Stimulated activated CD8-positive, alpha-beta memory T cell treated with anti-CD3 and anti-CD28 coated beads, Interleukin-7, amount 100 ng/mL, for 4 hours (primary cell): ENCODE measurements around the gene CLDN3.
"Not testable (repeated sequence)": the region's sequence is repeated elsewhere in the genome, so short reads cannot be mapped to it uniquely, and the experiment has no call there.

Experiments used
- DNase-seq, 2 donors: peaks; one replicate each; pipeline ENCODE4 v3.0.0-alpha.2; 2020; ENCODE audit warnings: low read depth in 2 of 2

Gene CLDN3, protein sequence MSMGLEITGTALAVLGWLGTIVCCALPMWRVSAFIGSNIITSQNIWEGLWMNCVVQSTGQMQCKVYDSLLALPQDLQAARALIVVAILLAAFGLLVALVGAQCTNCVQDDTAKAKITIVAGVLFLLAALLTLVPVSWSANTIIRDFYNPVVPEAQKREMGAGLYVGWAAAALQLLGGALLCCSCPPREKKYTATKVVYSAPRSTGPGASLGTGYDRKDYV

DNA sequence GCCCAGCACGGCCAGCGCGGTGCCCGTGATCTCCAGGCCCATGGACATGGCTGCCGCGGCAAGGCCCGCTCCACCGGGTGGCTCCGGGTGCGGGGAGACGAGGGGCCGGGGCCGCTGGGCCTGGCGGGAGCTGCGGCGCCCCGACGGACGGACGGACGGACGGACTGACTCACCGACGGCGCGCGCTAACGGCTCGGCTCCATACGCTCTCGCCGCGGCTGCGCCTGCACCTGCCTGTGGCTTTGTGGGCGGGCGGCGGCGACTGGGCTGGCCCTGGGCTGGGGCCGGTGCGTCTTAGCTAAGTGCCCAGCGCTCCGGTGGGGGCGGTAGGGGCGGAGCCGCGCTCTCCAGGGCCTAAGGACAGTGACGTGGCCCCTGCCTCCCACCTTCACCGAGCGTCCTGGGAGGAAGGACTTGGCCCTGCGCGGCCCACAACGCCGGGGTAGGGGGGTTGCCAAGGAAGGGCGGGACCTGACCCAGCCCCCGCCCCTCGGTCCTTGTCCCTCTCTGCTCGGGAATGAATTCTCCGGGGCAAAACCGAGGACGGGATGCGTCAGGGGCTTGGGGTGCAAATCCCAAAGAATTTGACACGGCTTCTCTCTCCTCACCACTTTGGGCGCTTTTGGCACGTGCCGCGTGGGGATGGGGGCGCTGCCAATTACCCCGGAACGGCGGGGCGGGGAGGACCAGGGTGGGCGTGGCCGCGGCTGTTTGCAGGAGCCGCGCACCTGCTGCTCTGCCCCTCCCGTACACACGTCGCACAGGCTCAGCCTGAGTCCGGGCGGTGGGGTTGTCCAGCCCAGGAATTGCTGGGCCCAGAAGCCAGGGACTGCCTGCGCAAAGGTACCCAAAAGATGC, at the start of gene CLDN3:
Gene CLDN3, minus strand, starts transcription at position 269 of the 858 bp plus-strand sequence. Its CDS starts 221 bp downstream, at position 48.
- no peak for DNase-seq

DNA sequence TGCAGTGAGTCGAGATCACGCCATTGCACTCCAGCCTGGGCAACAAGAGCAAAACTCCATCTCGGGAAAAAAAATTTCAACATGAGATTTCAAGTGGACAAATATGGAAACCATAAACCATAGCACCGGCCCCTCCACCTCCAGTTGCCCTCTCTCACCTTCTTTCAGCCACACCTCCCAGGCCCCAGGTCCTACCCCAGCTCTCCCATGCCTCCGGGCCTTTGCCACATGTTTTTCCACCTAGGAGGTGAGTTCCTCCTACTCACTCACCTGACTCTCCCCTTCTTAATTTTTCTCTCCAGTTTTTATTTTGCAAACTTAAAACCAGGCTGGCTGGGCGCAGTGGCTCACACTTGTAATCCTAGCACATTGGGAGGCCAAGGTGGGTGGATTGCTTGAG, 47.1 kb upstream of the CLDN3 start:
- no peak for DNase-seq

DNA sequence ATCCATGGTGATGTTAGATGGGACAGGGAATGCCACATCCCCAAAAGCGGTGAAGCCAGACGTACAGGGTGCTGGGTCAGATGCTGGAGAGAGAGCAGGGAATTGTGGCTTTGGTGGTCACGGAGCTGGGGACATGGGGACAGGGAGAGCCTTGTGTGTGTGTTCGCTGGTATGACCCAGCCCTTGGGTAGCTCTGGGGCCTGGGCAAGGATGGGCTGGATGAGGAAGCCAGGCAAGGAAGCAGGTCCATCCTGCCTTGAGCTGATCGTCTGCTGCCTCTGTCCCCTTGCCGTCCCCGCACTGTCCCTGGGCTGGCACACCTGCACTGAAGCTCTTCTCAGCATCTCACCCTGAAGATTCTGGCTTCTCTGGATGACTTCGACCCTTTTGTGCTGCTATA, 45.4 kb upstream of the CLDN3 start:
- no peak for DNase-seq

DNA sequence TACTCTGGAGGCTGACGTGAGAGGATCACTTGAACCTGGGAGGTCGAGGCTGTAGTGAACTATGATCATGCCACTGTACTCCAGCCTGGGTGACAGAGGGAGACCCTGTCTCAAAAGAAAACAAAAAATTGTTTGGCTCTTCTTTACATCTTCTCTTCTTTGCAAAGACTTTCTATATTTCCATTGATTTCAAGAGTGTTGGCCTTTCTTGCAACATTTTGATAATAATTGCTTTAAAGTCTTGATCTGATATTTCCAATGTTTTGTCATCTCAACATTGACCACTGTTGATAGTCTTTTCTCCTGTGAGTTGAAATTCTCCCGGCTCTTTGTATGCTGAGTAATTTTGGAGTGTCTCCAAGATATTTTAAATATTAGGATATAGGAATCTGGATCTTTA, 42.9 kb upstream of the CLDN3 start:
- no peak for DNase-seq

DNA sequence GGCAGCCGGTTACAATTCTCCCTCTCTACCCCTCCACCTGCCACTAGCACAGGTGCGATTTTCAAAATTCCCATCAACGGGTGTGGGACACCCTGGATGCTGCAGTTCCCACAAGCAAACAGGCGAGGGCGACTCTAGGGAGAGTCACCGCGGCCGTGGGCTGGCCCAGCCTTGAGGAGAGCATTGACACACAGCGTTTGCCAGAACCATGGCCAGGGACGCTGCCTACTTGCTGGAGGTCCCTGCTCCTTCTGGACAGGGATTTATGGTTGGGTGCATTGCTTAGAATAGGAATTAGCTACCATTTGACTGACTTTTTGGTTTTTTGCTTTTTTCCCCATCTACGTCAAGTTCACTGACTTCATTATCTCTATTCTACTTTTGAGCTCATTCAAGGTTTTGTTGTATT, 41.7 kb upstream of the CLDN3 start:
- DNase-seq: peak; percentile 17 to 26

DNA sequence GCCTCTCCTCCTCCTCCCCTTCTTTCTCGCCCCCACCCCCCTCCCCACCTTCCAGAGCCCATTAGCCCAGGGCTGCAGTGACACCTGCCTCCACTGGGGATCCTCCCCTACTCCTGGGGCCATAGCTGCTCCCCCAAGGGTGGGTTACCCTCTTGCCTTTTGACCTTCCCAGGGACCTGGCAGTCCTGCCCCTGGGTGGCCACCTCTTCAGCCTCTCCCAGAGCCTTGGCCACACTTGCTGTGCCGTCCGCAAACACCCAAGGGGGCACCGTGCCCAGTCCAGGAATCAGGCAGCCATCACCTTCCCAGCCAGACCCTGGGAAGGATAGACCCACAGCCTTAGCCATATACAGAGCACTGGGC, 40.9 kb upstream of the CLDN3 start:
- DNase-seq: no peak

DNA sequence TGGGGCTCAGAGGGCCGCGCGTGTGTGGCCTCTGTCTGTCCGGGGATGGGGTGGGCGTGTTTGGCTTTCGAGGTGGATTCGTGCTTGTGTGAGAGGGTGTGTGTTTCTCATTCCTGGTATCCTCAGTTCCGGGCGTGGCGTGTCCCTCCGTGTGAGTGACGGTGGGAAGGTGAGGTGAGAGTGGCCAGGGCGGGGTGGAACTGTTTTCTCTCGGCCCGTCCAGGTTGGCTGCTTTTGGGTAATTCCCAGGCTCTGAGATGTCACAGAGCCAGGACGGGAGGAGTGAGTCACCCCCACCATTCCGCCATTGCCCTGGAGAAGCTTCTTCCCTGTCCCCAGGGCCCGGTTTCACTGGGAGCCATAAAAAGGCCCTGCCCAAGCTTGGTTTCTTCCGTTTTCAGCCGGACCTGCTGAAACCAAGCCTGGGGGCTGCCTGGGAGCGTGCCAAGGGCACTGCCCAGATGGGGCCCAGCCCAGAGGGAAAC, 39.4 kb upstream of the CLDN3 start:
- no peak for DNase-seq

DNA sequence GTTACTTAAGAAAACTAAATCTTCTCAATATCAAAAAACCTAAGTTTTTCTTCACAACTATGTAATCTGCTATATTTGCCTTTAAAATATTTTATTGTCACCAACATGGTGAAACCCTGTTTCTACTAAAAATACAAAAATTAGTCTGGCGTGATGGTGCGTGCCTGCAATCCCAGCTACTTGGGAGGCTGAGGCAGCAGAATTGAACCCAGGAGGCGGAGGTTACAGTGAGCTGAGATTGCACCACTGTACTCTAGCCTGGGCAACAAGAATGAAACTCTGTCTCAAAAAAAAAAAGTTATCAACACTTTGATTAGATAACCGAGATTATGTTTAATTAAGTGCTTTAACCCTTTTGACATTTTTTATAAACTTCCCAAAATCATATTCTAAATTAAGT, 32.4 kb upstream of the CLDN3 start:
- DNase-seq: no peak

DNA sequence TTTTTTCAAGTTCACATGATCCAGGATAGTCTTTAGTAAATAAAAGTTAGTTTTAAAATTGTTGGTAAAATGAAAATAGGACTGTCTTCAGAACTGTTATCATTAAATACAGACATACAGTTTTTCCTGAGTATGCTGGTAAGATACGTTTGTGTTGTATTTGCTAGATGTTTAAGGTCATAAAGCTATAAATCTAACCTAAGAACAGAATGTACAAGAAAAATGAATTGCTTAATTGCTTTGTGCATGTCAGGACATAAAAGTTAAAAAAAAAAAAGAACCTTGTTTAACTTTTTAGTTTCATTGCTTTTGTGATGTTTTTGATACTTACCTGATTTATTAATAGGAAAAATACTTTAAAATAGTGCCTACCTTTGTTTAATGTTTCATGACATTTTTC, 31.5 kb upstream of the CLDN3 start:
- no peak for DNase-seq

DNA sequence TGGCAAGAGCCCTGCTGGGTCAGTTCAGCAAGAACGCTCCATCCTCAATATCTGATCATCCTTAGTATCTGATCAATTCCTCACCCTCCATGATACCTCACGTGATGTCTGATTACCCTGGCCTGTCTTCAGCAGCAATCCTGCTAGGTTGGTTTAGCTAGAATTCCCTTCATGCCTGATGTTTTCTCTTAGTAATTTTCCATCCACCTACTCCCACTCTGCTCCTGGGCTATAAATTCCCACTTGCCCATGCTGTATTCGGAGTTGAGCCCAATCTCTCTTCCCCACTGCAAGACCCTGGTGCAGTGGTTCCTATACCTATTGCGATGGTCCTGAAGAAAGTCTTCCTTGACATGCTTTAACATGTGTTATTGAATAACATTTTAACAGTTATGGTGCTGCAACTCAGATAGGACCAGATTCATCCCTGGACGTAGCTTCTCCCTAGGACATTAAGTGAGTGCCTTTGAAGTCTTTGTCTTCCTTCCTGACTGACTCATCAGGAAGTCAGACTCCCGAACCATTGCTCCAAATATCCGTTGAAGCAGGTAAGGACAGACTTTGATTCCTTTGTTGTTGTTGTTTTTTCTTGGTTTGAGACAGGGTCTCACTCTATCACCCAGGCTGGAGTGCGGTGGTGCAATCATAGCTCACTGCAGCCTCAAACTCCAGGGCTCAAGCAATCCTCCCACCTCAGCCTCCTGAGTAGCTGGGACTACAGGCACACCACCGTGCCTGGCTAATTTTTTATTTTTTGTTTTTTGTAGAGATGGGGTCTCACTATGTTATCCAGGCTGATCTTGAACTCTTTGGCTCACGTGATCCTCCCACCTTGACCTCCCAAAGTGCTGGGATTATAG, 29.4 kb upstream of the CLDN3 start:
- no peak for DNase-seq

DNA sequence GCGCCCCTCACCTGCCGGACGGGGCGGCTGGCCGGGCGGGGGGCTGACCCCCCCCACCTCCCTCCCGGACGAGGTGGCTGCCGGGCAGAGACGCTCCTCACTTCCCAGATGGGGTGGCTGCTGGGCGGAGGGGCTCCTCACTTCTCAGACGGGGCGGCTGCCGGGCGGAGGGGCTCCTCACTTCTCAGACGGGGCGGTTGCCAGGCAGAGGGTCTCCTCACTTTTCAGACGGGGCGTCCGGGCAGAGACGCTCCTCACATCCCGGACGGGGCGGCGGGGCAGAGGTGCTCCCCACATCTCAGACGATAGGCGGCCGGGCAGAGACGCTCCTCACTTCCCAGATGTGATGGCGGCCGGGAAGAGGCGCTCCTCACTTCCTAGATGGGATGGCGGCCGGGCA, 27.1 kb upstream of the CLDN3 start:
- not testable (repeated sequence) for DNase-seq

DNA sequence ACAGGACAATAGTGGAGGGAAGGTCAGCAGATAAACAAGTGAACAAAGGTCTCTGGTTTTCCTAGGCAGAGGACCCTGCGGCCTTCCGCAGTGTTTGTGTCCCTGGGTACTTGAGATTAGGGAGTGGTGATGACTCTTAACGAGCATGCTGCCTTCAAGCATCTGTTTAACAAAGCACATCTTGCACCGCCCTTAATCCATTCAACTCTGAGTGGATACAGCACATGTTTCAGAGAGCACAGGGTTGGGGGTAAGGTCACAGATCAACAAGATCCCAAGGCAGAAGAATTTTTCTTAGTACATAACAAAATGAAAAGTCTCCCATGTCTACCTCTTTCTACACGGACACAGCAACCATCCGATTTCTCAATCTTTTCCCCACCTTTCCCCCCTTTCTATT, 26.6 kb upstream of the CLDN3 start:
- DNase-seq: not testable (repeated sequence)

DNA sequence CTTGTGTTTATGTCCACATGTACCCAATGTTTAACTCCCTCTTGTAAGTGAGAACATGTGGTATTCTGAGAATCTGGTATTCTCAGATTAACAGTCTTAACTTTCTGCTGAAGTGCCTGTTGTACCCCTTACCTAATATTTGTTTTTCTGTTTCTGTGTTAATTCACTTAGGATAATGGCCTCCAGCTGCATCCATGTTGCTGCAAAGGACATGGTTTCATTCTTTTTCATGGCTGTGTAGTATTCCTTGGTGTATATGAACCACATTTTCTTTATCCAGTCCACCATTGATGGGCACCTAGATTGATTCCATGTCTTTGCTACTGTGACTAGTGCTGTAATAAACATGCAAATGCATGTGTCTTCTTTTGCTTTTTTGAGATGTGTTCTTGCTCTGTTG, 25.1 kb upstream of the CLDN3 start:
- DNase-seq: not testable (repeated sequence)

DNA sequence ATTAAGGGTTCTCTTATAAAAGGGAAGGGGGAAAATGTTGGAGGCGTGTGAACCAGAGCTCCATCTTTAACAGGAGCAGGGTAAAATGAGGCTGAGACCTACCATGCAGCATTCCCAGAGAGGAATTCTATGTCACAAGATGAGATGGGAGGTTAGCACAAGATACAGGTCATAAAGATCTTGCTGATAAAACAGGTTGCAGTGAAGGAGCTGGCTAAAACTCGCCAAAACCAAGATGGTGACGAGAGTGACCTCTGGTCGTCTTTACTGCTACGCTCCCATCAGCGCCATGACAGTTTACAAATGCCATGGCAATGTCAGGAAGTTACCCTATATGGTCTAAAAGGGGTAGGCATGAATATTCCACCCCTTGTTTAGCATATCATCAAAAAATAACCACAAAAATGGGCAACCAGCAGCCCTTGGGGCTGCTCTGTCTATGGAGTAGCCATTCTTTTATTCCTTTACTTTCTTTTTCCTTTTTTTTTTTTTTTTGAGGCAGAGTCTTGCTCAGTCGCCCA, 21.2 kb upstream of the CLDN3 start:
- not testable (repeated sequence) for DNase-seq

DNA sequence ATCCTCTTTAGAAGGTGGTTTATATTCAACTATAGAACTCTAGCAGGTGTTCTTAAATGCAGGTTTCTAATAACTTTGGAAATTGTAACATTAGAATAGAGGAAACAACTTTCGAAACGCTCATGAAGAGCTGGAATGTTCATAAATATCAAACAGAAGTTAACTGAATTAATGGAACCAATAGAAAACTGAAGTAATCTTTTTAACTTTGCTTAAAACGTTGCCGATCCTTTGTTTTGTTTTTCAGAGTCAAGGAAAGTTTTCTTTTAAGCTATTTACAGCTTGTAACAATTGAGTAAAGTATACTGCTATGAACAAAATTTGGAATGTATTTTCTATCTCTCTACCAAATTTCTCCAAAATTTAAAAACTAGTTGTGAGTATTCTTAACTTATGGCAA, 19.0 kb upstream of the CLDN3 start:
- DNase-seq: no peak

DNA sequence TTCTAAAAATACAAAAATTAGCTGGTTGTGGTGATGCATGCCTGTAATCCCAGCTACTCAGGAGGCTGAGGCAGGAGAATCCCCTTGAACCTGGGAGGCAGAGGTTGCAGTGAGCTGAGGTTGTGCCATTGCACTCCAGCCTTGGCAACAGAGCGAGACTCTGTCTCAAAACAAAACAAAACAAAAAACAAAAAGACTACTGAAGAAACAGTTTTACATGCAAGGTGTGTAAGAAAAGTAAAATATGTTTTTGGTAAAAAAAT, 17.6 kb upstream of the CLDN3 start:
- DNase-seq: not testable (repeated sequence)

DNA sequence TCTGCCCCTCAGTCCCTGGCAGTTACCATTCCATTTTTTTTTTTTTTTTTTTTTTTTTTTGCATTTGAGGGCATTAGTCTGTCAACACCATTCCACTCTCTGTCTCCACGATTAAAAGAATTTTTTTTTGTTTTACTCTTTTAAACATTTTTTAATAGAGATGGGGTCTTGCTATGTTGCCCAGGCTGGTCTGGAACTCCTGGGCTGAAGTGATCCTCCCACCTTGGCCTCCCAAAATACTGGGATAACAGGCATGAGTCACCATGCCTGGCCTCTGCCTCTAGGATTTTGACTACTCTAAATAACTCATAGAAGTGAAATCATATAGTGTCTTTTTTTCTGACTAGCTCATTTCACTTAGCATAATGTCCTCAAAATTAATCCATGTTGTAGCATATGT, 16.5 kb upstream of the CLDN3 start:
- DNase-seq: no peak

DNA sequence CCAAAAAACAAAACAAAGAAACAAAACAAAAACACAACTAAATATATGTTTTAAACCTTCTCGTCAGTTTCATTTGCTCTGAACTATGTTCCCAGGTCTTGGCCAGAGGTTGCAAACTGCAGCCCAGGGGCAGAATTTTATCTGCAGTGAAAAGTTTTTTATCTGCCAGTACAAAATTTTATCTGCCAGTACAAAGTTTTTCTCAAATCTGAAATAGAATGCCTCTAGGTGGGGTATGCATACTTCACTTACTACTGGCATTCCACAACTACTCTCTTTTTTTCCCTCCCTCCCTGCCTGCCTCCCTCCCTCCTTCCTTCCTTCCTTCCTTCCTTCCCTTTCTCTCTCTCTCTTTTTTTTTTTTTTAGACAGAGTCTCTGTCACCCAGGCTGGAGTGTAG, 9.4 kb upstream of the CLDN3 start:
- DNase-seq: no peak

DNA sequence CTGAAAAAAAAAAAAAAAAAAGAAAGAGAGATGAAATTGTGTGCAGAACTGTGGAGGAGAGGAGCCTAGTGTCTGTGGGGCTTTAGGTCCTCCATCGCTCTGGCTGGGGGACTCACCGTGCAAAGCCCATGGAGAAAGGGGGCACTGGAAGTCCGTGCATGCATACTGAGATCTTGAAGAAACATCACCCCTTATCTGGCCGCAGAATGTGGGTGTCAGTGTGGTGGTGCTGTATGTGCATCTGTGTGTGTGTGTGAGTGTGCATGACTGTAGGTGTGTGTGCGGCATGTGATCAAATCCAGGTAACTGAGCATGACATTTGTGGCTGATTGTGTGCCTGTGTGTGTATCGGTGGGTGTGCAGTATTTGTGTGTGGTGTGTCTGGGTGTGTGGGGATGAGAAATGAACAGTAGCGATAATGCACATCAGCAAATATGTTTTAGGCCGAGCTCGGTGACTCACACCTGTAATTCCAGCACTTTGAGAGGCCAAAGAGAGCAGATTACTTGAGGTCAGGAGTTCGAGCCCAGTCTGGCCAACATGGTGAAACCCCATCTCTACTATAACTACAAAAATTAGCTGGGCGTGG, 8.8 kb upstream of the CLDN3 start:
- no peak for DNase-seq

DNA sequence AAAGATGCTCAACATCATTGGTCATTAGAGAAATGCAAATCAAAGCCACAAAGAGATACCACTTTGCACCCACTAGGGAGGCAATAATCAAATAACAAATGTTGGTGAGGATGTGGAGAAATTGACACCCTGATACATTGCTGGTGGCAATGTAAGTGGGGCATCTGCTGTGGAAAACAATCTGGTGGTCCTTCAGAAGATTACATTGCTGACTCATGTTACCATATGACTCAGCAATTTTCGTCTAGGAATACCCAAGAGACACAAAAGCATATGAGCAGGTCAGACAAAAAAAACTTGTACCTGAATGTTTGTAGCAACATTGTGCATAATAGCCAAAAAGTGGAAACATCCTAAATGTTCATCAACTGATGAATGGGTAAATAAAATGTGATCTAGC, 4.9 kb upstream of the CLDN3 start:
- no peak for DNase-seq

DNA sequence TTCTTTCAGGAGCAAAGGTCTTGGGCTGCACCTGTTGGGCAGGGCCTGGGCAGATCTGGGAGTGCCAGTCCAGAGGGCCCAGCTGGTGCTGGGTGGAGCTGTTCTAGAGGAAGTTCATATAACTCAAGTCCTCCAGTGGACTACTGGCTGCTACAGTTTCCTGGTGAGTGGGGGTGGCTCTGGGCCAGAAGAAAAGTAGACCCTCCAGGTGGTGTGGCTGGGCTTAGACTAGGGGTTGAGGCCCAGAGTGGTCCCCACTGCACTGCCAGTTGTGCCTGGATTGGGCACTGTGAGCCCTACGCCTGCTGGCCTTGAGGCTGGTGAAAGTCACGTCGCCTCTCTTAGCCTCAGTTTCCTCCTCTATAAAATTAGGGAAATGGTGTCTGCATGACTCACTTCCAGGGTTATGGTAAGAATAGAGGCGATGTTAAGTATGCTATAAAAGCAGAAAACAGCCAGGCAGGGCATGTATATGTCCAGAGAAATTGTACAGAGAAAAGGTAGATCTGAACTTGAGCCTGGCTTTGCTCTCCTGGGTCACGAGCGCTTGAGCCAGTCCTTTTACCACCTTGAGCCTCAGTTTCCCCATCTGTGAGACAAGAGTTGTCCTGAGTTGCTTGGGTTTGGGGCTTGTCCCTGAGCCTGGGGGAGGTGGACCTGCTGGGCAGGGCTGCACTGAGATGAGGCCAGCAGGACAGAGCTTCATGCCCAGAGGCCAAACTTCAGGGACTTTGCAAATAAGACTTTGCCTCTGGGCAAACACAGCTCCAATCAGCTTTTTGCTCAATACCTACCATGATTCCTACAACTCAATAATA, 3.8 kb upstream of the CLDN3 start:
- DNase-seq: no peak
